ENCODE measurements around the gene AUTS2. TPM values are rescaled to one million over a fixed set of nuclear protein-coding genes. Genes with fewer than 3 reads are reported as not detected.

AUTS2 gene
- total and polyA plus RNA-seq, 10 of the 15 experiments (the other 5 are each of a cell fraction or from before 2014, with no cell fraction given): 6.4 to 55.6 (median 21.6) TPM

- no peak for FAIRE-seq
- peak; percentile 79 for ATAC-seq
- no peak for DNase-seq (ENCODE audit: low read depth, low spot score)
- Histone ChIP-seq H3K9me3 (replicated peaks; ENCODE audit: control insufficient read depth, insufficient read depth, low read length) (no peaks in the 10 kb centered on the region), H4K20me1 (ENCODE audit: control insufficient read depth, insufficient read depth) (no peaks in the 10 kb centered on the region), H2AFZ (ENCODE audit: control insufficient read depth, low read depth, low read length) (peak overlapping the region; percentile 39; the same call in 1 of the 2 replicates), H3K79me2 (ENCODE audit: control insufficient read depth, insufficient read depth, low read length) (peaks cover 47% of the 10 kb centered on the region), H3K4me2 (ENCODE audit: control insufficient read depth, insufficient read depth) (peak overlapping the region; percentile 69), H3K4me3 (peak overlapping the region; percentile 90), H3K9ac (ENCODE audit: control insufficient read depth, insufficient read depth, low read length) (peak overlapping the region; percentile 96; the same call in 1 of the 2 replicates), H3K27me3 (replicated peaks in 1 of 2; ENCODE audit: control insufficient read depth in 2 of 2, insufficient read depth in 2 of 2, low read length in 1 of 2) (no peaks in the 10 kb centered on the region), H3K27ac (ENCODE audit: control insufficient read depth, insufficient read depth) (peak overlapping the region; percentile 86; the same call in 1 of the 2 replicates), H3K4me1 (ENCODE audit: control insufficient read depth, insufficient read depth, low read length) (no peaks in the 10 kb centered on the region; the same call in 1 of the 2 replicates), H3K36me3 (ENCODE audit: control insufficient read depth in 2 of 2, insufficient read depth in 2 of 2, low read length in 1 of 2) (no peaks in the 10 kb centered on the region)
- WGBS (ENCODE audit: insufficient coverage, insufficient replicate concordance, low lambda C conversion rate, missing lambda C conversion rate): under 1% methylated on average over 57 of the region's 101 CpGs
- CTCF ChIA-PET: interaction anchor here (0.6 to 7.9 kb wide), 3 partner anchors 22 to 945 kb away, joined by 3 to 54 read pairs (median 3); no protein-coding TSS in a partner anchor
- SMC1A ChIA-PET (ENCODE audit: uncharacterized antibody, unreplicated experiment): interaction anchor here (0.9 kb wide), 1 partner anchor 74 kb away, joined by 3 read pairs; no protein-coding TSS in a partner anchor
- intact Hi-C loops (cut with micrococcal nuclease; ENCODE audit: unreplicated experiment): loop anchor here (10.0 kb wide), 3 partner anchors 269 to 1019 kb away; no protein-coding TSS in a partner anchor
- no TSS peak for BruUV-seq (replicated peaks)
- RAD21 ChIA-PET (ENCODE audit: unreplicated experiment): interaction anchor here (0.7 to 1.3 kb wide), 5 partner anchors 12 to 81 kb away, joined by 3 to 5 read pairs (median 3); no protein-coding TSS in a partner anchor
- POLR2A ChIA-PET: interaction anchor here (0.5 to 1.6 kb wide), 4 partner anchors 10 to 116 kb away, joined by 3 to 5 read pairs (median 4); no protein-coding TSS in a partner anchor
- in situ Hi-C loops (cut with MboI): no loop called here
- TF ChIP-seq CREM (IDR thresholded peaks at IDR 0.05; ENCODE audit: low read depth): 0 out of 2 replicates have a peak, but pooled peaks have one; percentile 31
- TF ChIP-seq ZNF24 (IDR thresholded peaks at IDR 0.05): no peak
- TF ChIP-seq RAD51 (IDR thresholded peaks at IDR 0.05): no peak
- no peak for TF ChIP-seq RB1 (IDR thresholded peaks at IDR 0.05; ENCODE audit: borderline replicate concordance)
- TF ChIP-seq ASH2L (IDR thresholded peaks at IDR 0.05; ENCODE audit: borderline replicate concordance, low read depth): no peak
- TF ChIP-seq GATAD2B (conservative IDR thresholded peaks at IDR 0.05; ENCODE audit: low read depth): peak; percentile 31; the same call in 1 of the 2 replicates
- TF ChIP-seq SUZ12 (IDR thresholded peaks at IDR 0.05; ENCODE audit: unreplicated experiment): no peak
- peak in 1 of 2 experiments; percentile 22; a peak in 1 of 4 replicates for TF ChIP-seq BHLHE40 (IDR thresholded peaks at IDR 0.05; ENCODE audit: borderline replicate concordance in 1 of 2, low read depth in 2 of 2, low read length in 1 of 2)
- 0 out of 2 replicates have a peak, but pooled peaks have one; percentile 5 for TF ChIP-seq CREB1 (IDR thresholded peaks at IDR 0.05; ENCODE audit: low read depth)
- peak; percentile 78 for TF ChIP-seq POLR2A (IDR thresholded peaks at IDR 0.05; ENCODE audit: low read depth, low read length)
- TF ChIP-seq BCLAF1 (IDR thresholded peaks at IDR 0.05): no peak
- peak; percentile 63 for TF ChIP-seq IKZF1 (conservative IDR thresholded peaks at IDR 0.05)
- TF ChIP-seq EED (IDR thresholded peaks at IDR 0.05; ENCODE audit: low read depth): peak; percentile 29; the same call in 1 of the 2 replicates
- no peak for TF ChIP-seq RELA (IDR thresholded peaks at IDR 0.05; ENCODE audit: borderline replicate concordance, partially characterized antibody)
- no peak for TF ChIP-seq RFX5 (IDR thresholded peaks at IDR 0.05; ENCODE audit: low read depth, low read length)
- no peak for TF ChIP-seq PKNOX1 (IDR thresholded peaks at IDR 0.05)
- no peak for TF ChIP-seq NFIC (IDR thresholded peaks at IDR 0.05; ENCODE audit: low read depth, low read length)
- peak; percentile 10 for TF ChIP-seq BCL3 (IDR thresholded peaks at IDR 0.05; ENCODE audit: borderline replicate concordance, insufficient read depth, low read depth, low read length, poor library complexity, severe bottlenecking)
- no peak for TF ChIP-seq BRCA1 (IDR thresholded peaks at IDR 0.05; ENCODE audit: low read depth, low read length)
Observed at GRCh38 chr7:70693686-70694433, 1095.6 kb downstream of the AUTS2 start.

Data from GM12878 (cell line).